Fibroblast of peridontal ligament (primary cell): ENCODE measurements around the gene MEX3D.

Source experiments
- DNase-seq: peaks from one replicate; pipeline ENCODE4 v3.0.0-alpha.2; 2010; ENCODE audit errors: extremely low read depth

The MEX3D gene

DNA sequence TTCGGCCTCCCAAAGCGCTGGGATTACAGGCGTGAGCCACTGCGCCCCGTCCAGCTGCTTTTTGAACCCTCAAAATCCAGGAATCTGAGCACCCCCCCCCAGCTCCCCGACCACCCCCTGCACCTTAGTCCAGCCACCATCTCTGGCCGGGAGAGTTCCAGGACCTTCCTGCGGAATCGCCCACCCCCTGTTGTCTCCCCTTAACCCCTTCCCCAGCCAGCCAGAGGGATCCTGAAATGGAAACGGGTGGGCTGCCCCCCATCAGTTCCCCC lies 25.3 kb upstream of the MEX3D start:
- no peak for DNase-seq

DNA sequence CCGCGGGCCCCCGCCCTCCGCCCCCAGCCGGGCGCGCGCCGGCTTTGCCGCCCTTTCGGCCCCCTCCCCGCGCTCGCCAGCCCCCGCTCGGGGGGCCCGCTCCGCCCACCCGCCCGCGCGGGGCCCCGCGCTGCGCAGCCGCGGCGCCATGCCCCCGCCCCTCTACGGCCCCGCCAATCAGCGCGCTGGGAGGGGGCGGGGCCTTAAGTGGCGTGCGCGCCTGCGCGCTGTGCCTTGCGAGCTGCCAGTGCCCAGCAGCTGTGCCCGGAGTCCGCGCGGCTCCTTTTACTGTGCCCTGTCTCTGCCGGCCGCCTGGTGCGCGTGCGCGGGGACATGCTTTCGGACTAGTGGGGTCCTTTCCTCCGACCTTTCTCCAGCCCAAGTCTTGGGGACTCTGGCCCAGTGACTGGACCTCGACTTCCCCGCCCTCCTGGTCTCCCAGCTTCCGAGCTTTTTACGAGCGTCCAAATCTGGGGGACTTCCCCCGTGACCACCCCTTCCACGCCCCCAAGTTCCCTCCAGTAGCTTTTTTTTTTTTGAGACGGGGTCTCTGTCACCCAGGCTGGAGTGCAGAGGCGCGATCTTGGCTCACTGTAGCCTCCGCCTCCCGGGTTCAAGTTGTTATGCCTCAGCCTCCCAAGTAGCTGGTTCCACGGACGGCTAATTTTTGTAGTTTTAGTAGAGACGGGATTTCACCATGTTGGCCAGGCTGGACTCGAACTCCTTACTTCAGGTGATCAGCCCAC lies 24.8 kb upstream of the MEX3D start, which contains the start of gene MBD3:
MBD3 (minus strand) TSS at position 111 of the 746 bp plus-strand sequence. CDS start 234 bp downstream, outside the sequence.
- peak; percentile 91 for DNase-seq

DNA sequence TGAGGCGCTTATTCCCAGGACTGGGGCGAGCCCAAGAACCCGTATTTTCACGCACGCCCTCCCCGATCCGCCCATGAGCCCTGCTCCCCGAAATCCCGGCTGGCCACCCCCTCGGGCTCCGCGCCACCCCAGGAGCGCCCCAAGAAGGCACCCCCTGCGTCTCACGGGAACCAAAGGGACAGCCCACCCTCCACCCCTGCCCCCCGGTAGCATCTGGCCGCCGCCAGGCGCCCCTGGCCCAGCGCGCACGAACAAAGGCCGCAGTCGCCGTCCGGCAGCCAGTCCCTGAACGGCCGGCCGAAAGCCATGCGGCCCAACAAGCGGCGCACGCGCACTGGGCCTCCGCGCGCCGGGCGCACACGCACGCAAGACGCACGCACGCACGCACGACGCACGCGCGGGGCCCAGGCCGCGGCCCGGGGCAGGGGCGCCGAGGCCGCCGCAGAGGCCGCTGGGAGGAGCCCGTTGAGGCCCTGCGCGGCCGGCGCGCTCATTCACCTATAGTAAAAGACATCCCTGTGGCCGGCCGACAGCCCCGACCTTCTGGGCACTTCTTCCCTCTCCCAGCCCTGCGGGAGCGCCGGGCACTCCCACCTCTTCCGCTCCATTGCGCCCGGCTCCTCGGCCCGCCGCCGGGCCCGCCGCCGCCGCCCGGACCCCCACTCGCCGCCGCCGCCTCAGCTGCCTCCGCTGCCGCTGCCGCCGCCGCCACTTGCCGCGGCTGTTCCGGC lies 24.1 kb upstream of the MEX3D start:
- DNase-seq = peak; percentile 83

DNA sequence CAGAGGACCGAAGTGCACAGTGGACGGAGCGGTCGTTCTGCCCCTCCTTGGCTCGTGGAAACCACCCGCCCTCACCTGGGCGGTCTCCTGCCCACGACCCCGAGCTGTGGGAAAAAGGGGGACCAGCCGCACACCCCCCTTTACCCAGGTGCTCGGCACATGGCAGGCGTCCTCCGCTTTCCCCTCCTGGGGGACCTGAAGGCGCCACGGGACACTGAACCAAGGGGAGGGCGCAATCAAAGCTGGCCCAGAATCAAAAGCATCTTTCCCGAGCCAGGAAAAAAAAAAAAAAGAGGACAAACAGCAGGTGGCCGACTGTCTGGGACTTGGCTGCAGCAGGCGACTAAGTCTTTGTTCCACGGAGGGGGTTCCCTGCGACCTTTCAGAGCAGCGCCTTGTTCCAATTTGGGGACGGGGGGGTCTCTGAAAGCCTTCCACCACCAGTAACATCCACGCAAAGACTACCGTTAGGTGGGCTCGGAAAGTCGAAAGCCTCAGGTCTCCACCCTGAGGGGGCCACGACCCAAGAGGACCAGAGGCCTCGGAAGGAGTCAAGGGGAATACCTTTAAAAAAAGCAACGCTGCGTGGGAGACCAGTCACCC lies 23.4 kb upstream of the MEX3D start:
- DNase-seq = no peak

DNA sequence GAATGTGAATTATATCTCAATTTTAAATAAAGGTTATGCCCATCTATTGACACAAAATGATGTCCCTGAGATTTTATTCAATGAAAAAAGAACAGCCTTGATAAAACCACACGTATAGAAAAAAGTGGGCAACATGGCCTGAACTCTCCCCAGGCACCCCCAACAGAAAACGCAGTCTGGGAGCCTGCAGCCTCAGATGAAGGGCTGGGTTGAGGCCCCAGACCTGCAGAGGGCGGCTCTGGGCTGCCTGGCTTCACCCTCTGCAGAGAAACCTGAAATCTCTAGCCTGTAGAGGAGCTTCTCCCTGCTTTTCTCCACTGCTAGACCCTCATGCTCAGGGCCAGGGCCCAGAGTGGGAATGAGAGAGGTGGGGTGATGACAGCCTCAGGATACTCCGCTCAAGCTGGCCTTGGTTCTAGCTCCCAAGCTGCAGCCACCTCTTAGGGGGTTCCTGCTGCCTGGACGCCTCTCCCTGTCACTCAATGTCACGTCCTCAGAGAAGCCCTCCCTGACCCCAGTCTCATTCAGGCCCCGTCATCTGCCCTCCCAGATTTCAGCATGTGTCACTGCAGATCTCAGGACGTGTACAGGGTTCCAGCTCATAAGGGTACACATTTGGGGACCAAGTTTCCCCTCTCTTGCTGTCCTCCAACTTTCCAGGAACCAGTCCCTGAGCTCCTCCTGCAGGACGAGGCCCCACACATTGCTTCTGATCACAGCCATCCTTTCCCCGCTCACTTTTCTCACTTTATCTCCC lies 22.7 kb upstream of the MEX3D start:
- peak; percentile 6 for DNase-seq

DNA sequence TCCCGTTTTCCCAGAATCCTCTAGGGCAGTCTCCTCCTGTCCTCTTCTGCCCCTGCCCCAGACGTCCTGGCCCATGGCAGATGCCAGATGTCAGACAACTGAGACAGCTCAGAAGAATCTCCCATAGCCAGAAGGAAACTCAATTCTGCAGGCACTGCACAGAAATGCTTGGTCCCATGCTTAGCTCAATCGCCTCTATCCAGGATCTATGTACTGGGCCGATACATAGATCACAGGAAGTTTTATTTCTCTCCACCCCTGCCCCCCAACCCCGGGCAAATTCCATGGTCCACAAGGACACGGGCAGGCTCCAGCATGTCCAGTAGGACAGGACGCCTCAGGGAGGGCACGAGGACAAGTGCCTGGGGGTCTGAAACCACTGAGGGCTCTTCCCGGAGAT lies 19.7 kb upstream of the MEX3D start:
- DNase-seq = no peak

DNA sequence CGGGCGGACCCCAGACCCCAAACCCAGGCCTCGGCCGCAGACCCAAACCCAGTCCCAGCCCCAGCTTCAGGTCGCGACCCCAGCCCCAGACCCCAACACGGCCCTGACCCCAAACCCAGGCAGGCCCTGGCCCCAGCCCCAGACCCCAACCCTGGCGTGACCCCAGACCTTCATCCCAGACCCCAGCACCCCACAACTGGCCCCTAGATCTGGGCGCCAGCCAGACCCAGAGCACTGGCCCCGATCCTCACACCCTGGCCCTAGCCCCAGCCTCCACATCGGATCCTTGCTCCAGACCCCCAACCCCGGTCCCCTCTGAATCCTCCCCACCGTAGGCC lies 17.1 kb upstream of the MEX3D start:
- no peak for DNase-seq

DNA sequence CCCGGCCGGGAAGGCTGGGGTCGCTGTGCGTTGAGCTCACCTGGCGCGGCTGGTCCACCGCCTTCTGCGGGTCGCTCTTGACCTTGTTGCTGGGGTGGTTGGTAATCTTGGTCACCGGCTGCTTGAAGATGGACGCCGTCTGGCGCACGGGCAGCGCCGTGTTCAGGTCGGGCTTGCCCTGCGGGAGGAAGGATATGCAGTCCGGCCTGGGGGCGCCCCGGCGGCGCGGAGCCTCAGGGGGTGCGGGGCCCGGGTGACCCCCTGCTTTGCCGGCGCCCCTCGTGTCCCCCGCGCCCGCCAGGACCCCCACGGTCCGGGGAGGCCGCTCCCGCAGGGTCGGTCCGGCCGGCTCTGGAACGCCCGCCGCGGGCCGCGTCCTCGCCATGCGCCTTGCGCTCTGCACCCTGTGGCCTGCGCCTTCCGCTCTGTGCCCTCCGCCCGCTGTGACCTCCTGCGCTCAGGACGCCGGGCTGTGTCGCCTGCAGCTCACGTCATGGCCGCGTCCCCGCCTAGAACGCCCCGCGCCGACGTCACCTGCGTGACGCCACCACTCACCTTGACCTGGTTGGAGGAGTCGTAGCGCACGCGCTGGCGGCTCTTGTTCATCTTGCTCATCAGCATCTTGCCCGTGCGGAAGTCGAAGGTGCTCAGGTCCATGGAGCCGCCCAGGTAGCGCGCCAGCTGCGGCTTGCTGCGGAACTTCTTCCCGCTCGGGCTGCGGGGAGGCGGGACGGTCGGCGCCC lies 16.5 kb upstream of the MEX3D start:
- DNase-seq = no peak

DNA sequence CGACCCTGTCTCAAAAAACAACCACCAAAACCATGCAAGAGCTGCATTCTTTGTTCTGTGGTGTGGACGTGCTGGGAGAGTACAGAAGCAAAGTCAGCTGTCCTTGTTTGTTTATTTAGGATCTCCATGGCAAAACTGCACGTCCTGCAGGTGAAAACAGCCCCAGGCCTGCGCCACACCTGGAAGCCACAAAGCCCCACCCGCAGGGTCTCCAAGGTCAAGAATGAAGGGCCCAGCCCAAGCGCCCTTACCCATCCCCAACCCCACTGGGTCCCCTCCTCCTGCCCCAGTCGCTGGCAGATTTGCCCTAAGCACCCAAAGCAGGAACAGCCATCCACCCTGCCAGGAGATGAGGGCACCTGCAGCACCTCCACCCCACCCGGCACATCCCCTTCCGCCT lies 14.1 kb upstream of the MEX3D start:
- no peak for DNase-seq

DNA sequence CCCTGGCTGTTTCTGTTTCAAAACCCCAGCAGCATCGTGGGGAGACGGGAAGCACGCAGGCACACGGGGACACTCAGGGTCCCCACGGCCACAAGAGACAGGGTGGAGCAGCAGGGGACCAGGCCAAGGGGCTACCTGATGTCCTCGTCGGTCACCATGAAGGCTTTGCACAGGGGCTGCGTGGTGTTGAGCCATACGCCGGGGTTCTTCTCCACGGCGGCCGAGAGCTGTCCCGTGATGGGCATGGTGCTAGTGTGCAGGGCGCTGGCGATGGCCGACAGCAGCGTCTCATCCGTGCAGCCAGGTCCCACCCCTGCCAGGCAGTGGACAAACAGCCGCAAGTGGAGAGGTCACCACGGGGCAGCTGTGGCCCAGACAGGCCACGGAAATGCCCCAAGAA lies 12.8 kb upstream of the MEX3D start:
- no peak for DNase-seq

DNA sequence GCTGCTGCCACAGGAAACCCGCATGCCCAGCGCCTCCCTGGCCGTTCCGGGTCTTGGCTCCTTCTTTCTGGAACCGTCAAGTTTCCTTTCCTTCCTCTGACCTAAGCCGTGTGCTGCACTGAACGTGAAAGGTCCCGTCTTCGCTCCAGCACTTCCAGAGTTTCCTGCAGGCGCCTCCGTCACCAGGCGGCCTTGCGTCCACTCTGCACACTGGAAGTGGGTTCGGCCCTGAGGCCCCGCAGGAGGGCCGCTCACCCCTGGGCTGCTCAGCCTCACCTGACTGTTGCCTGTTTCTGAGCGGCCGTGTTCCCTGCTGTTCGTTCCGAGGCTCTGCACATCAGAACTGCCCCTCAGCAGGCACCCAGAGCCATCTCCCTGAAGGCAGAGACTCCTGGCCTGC lies 12.3 kb upstream of the MEX3D start:
- DNase-seq = no peak

DNA sequence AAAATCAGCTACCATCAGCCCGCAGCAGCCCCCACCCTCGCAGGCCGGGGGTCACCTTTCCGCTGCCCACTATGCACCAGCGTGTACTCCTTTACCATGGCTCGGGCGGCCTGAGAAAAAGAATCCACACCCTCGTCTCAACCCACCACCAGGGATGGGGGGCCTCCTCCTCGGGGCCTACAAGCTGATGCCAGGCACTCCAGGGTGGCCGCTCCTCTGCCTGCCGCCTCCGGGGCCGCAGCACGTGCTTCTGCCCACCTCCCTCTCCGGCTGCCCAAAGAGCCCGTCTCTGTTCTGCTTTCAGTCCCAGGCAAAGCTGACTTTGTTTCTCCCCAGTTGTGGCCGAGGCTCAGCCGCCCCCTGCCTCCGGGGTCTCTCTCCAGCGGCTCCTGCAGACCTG lies 11.1 kb upstream of the MEX3D start:
- no peak for DNase-seq

DNA sequence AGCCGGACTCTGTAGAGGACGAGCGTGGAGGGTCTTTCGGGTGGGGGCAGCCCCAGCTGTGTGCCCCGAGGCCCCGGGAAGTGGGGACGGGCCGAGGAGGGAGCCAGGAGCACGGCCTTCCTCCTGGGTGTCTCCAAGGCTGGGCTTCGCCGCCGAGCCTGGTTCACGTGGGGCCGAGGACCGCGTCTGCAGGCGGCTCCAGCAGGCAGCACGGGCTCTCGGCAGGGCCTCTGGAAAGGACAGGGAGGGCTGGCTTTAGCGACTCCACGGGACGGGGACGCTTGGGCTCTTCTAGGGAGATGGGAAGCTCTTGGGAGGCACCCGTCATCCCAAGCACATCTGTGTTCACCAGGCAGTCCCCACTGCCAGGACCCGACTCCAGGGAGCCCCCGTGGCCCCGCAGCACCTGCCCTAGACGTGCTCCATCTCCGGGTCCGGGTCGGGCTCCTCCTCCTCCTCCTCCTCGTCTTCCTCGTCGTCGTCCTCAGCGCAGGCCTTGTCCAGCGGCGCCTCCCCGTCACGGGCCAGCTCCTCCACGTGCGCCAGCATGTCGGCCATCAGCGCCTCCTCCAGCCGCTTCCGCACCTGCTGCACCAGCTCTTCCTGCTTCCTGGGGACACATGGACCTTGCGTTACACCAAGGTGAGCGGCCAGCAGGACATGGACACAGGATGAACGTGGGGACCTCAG lies 9.9 kb upstream of the MEX3D start:
- DNase-seq = no peak

DNA sequence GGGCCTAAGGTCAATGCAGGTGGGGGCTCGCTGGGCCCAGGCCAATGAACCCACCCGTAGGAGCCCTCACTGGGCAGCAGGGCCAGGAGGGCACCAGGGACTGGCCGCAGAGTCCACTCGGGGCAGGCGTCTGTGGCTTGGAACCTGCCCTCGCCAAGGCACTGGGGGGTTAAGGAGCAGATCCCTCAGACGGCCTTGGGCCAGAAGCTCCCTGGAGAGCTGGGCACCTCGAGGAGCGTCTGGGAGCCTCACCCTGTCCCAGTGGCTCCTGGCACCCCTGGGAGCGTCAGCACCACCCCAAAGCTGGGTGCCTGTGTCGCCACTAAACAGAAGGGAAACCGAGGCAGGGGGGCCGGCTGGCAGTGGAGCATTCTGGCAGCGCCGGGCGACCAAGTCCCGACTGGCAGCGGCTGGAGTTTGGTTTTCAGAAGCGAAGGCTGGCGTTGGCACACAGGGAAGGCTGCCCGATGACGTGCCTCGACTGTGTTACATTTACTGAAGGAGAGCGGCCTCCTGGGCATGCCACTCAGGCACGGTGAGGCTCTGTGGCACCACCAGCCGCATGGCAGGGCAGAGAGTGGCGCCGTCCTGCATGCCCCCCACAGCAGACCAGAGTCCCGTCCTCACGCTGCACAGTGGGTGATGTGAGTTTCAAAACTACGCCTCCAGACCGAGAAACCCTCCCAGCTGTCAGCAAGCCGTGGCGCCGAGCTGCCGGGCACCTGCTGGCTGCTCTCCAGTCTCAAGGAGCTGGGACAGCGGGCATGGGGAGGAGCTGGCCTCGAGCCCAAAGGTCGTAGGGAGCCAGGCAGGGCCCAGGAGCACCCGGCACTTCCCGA lies 9.2 kb upstream of the MEX3D start:
- no peak for DNase-seq

DNA sequence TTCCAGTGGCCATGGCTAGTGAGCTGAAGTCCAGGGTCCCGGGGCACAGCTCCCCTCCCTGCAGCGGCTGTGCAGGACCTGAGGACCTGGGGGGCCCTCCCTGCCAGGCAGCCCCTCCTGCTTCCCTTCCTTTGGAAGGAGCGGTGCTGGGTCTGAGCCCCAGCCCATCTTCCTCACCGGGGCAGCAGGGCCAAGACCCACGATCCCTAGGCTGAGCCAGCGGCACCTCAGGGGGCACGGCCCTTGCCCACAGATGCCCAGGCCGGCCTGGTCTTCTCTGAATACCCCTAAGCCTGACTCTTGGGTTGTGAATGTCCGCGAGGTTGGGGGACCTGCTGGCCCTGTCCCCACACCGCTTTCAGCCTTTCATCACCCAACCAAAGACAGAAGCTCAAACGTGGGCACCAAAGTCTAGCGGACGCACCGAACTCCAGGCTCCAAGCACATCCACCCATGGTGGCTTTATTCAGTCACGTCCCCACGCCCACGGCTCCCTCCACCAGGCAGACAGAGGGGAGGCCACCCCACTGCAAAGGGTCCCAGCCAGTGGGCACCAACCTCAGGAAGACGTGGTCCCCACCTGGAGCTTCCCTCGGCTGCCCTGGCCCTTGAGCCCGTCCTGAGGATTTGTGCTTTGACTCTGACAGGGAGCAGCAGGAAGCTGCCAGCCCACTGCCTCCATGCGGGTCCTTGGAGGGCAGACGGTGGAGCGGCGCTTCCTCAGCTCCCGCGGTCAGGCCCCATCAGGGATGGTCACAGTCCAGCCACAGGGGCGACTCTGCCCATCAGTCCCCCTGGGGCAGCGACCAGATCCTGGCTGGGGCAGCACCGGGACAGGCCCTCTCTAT lies 8.3 kb upstream of the MEX3D start:
- DNase-seq = no peak

DNA sequence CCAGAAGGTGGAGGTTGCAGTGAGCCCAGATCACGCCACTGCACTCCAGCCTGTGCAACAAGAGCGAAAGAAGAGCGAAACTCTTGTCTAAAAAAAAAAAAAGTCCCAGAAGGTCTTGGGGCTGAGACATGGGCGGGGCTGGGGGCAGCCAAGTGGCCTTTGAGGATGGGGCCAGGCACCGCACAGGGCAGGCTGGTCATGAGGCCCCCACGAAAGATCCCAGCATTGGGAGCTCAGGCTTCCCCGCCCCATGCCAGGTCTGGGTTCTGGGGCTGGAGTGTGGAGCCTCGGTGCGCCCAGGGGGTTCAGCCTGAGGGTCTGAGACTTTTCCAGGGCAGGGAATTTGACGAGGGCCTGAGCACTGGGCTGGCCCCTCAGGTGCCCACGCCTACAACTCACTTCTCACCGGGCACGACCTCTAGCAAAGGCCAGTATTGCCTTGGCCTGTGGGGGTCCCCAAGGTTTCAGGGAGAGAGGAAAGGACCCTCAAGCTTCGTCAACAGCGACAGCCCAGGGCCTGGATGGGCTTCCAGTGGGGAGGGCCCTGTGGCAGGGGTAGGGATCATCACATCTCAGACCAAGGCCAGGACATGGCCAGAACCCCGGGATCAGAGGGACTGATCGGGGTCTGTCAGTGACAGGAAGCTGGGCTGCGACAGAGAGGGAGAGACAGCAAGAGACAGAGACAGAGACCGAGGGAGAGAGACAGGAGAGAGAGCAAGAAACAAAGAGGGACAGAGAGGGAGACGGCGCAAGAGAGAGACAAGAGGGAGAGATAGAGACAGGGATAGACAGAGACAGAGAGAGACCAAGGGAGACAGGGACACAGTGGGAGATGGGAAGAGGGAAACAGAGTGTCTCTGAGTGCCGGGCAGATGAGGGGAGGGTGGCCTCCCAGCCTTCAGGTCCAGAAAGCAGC lies 7.5 kb upstream of the MEX3D start:
- DNase-seq = no peak

DNA sequence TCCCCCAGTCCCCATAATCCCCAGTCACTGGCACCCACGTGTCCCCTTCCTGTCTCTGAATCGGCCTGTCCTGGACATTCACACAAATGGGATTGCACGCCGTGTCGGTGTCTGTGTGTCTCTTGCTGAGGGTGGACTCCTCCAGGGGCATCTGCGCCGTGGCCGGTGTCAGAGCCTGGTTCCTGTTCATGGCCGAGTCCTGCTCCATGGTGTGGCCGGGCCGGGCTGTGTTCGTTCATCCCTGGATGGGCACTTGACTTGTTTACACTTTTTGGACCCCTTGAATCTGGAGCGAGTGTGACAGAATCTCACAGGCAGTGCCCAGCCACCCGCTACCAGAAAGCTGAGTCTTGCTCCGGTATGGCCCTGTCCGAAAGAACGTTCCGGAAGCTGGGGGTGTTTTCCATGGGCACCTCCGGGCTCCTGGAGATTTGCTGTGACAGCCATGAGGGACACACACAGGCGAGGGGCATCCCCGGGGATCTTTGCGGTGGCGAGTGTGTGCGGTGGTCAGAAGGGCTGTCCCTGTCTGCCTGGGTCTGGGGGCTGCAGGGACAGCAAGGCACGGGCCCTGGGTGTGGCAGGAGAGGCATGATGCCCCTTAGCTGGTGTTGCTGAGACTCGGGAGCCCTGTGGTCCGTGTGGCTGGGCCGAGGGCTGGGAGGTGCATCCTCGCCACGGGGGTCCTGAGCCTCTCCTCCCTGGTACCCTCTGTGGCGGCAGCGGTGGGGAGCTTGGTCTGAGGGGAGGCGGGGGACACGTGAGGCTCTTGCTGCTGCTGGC lies 6.4 kb upstream of the MEX3D start:
- DNase-seq = no peak

DNA sequence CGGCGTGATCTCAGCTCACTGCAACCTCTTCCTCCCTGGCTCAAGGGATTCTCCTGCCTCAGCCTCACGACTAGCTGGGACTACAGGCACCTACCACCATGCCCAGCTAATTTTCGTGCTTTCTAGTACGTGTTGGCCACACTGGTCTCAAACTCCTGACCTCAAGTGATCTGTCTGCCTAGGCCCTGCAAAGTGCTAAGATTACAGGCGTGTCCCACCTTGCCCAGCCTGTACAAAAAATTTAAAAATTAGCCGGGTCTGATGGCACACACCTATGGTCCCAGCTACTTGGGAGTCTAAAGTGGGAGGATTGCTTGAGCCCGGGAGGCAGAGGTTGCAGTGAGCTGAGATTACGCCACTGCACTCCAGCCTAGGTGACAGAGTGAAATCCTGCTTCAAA lies 4.7 kb upstream of the MEX3D start:
- no peak for DNase-seq
